GM06990 (cell line): ENCODE data around the gene NAV3.

Source experiments
- DNase-seq: peaks from one replicate; pipeline ENCODE4 v3.0.0-alpha.2; 2011; ENCODE audit not compliant: insufficient read length; ENCODE audit errors: extremely low read depth
- H3K27me3 ChIP-seq: replicated peaks from 2 replicates; pipeline ENCODE4 v1.6.0; 2011; ENCODE audit warnings: low read length; ENCODE audit not compliant: control insufficient read depth, insufficient read depth
- H3K36me3 ChIP-seq: 2 replicates; pipeline ENCODE4 v1.5.1; 2011; ENCODE audit warnings: low read length; ENCODE audit not compliant: control insufficient read depth, insufficient read depth
- H3K4me3 ChIP-seq: replicated peaks from 2 replicates; pipeline ENCODE4 v1.5.1; 2011; ENCODE audit warnings: low read depth, mild to moderate bottlenecking, control low read depth, low read length
- CTCF ChIP-seq: IDR thresholded peaks from 2 replicates; pipeline ENCODE4 v1.5.1; 2011; ENCODE audit warnings: low read length, control low read depth, mild to moderate bottlenecking, inconsistent platforms; ENCODE audit not compliant: insufficient read depth, poor library complexity, severe bottlenecking

NAV3 gene

GRCh38 chr12:77861317-77861716, 30.6 kb downstream of the NAV3 start:
- TF ChIP-seq CTCF: no peak
- H3K36me3 ChIP-seq: no peaks in the 10 kb centered on the region
- no peak for DNase-seq
- H3K27me3 ChIP-seq: no peaks in the 10 kb centered on the region
- no peak overlapping the region for H3K4me3 ChIP-seq

GRCh38 chr12:77865178-77865577, 34.5 kb downstream of the NAV3 start:
- DNase-seq: no peak
- H3K36me3 ChIP-seq: no peaks in the 10 kb centered on the region
- TF ChIP-seq CTCF: no peak
- no peaks in the 10 kb centered on the region for H3K27me3 ChIP-seq
- H3K4me3 ChIP-seq: no peak overlapping the region

- TF ChIP-seq CTCF: no peak
- H3K27me3 ChIP-seq: no peaks in the 10 kb centered on the region
- H3K4me3 ChIP-seq: no peak overlapping the region
- H3K36me3 ChIP-seq: no peaks in the 10 kb centered on the region
- DNase-seq: no peak
These were observed 48.2 kb downstream of the NAV3 start for GRCh38 chr12:77878901-77879300.

GRCh38 chr12:77882709-77883108, 52.0 kb downstream of the NAV3 start:
- no peak for TF ChIP-seq CTCF
- Histone ChIP-seq H3K36me3 (no peaks in the 10 kb centered on the region), H3K4me3 (no peak overlapping the region), H3K27me3 (no peaks in the 10 kb centered on the region)
- DNase-seq: no peak

GRCh38 chr12:77888611-77889010, 57.9 kb downstream of the NAV3 start:
- no peak for DNase-seq
- H3K27me3 ChIP-seq: no peaks in the 10 kb centered on the region
- no peak for TF ChIP-seq CTCF
- no peak overlapping the region for H3K4me3 ChIP-seq
- no peaks in the 10 kb centered on the region for H3K36me3 ChIP-seq

GRCh38 chr12:77891518-77892147, 60.9 kb downstream of the NAV3 start:
- TF ChIP-seq CTCF: no peak
- Histone ChIP-seq H3K27me3 (no peaks in the 10 kb centered on the region), H3K36me3 (no peaks in the 10 kb centered on the region), H3K4me3 (no peak overlapping the region)
- no peak for DNase-seq
